SK-N-SH treated with all-trans-retinoic acid at 6 μM for 48 hours (cell line): ENCODE data around the gene FHL5.

Source experiments
- ATAC-seq: fragments of 200-7000 bp; cut with Tn5 transposase; 3 replicates; pipeline ENCODE4 v1.9.1; 2020; ENCODE audit warnings: mild to moderate bottlenecking, moderate library complexity
- ARNTL ChIP-seq: fragments of 450-650 bp; formaldehyde crosslinking; IDR thresholded peaks from 2 replicates; pipeline ENCODE4 v1.5.0; 2020; ENCODE audit warnings: low read depth, mild to moderate bottlenecking, moderate library complexity, borderline replicate concordance
- BACH2 ChIP-seq: fragments of 250-450 bp; sonication (Bioruptor Pico); IDR thresholded peaks from 2 replicates; pipeline ENCODE4 v1.9.0; 2021; ENCODE audit warnings: mild to moderate bottlenecking, borderline replicate concordance
- CSDC2 ChIP-seq: fragments of 250-450 bp; sonication (Bioruptor Pico); IDR thresholded peaks from 2 replicates; pipeline ENCODE4 v1.5.0; 2020; ENCODE audit warnings: mild to moderate bottlenecking, moderate library complexity
- ESRRG ChIP-seq: fragments of 250-450 bp; sonication (Bioruptor Pico); IDR thresholded peaks from 2 replicates; pipeline ENCODE4 v1.6.1; 2021; ENCODE audit warnings: mild to moderate bottlenecking
- GLIS3 ChIP-seq: fragments of 250-450 bp; sonication (Bioruptor Pico); IDR thresholded peaks from 2 replicates; pipeline ENCODE4 v1.5.0; 2020; ENCODE audit warnings: mild to moderate bottlenecking, moderate library complexity
- ISL1 ChIP-seq: fragments of 250-450 bp; sonication (Bioruptor Pico); IDR thresholded peaks from 2 replicates; pipeline ENCODE4 v2.1.2; 2022; ENCODE audit warnings: mild to moderate bottlenecking, moderate library complexity
- OSR1 ChIP-seq: fragments of 250-450 bp; sonication (Bioruptor Pico); IDR thresholded peaks from 2 replicates; pipeline ENCODE4 v1.8.0; 2022; ENCODE audit warnings: moderate library complexity, mild to moderate bottlenecking, inconsistent platforms
- RARB ChIP-seq: fragments of 250-450 bp; sonication (Bioruptor Pico); IDR thresholded peaks from 2 replicates; pipeline ENCODE4 v1.8.0; 2021; ENCODE audit warnings: mild to moderate bottlenecking, moderate library complexity
- SNAI2 ChIP-seq: fragments of 250-450 bp; sonication (Bioruptor Pico); IDR thresholded peaks from 2 replicates; pipeline ENCODE4 v1.5.0; 2020; ENCODE audit warnings: mild to moderate bottlenecking, moderate library complexity
- TCF4 ChIP-seq: fragments of 250-450 bp; sonication (Bioruptor Pico); IDR thresholded peaks from 2 replicates; pipeline ENCODE4 v1.8.0; 2021; ENCODE audit warnings: mild to moderate bottlenecking, moderate library complexity, borderline replicate concordance
- TOX ChIP-seq: fragments of 250-450 bp; sonication (Bioruptor Pico); IDR thresholded peaks from 2 replicates; pipeline ENCODE4 v1.8.0; 2021; ENCODE audit warnings: mild to moderate bottlenecking, moderate library complexity, borderline replicate concordance
- ZFP3 ChIP-seq: fragments of 250-450 bp; sonication (Bioruptor Pico); IDR thresholded peaks from 2 replicates; pipeline ENCODE4 v1.5.0; 2020; ENCODE audit warnings: mild to moderate bottlenecking, moderate library complexity
- ZFP30 ChIP-seq: fragments of 450-650 bp; formaldehyde crosslinking; IDR thresholded peaks from 2 replicates; pipeline ENCODE4 v1.5.0; 2022; ENCODE audit warnings: mild to moderate bottlenecking, moderate library complexity
- ZNF565 ChIP-seq: fragments of 450-650 bp; formaldehyde crosslinking; conservative IDR thresholded peaks from 2 replicates; pipeline ENCODE4 v1.5.0; 2020; ENCODE audit warnings: low read depth, mild to moderate bottlenecking, moderate library complexity
- ZNF70 ChIP-seq: fragments of 450-650 bp; formaldehyde crosslinking; IDR thresholded peaks from 2 replicates; pipeline ENCODE4 v1.5.0; 2020; ENCODE audit warnings: mild to moderate bottlenecking, moderate library complexity
- ZNF8 ChIP-seq: fragments of 450-650 bp; formaldehyde crosslinking; IDR thresholded peaks from 2 replicates; pipeline ENCODE4 v1.5.0; 2020; ENCODE audit warnings: mild to moderate bottlenecking, moderate library complexity
- TF ChIP-seq, protein P1 (sequence below): fragments of 250-450 bp; sonication (Bioruptor Pico); IDR thresholded peaks from 2 replicates; pipeline ENCODE4 v1.8.0; 2021; ENCODE audit warnings: low read depth, mild to moderate bottlenecking, moderate library complexity, borderline replicate concordance
- TF ChIP-seq, protein P2 (sequence below): fragments of 250-450 bp; sonication (Bioruptor Pico); IDR thresholded peaks from 2 replicates; pipeline ENCODE4 v1.5.1; 2021; ENCODE audit warnings: mild to moderate bottlenecking, moderate library complexity
- TF ChIP-seq, protein P3 (sequence below): fragments of 250-450 bp; sonication (Bioruptor Pico); IDR thresholded peaks from 2 replicates; pipeline ENCODE4 v1.5.1; 2020; ENCODE audit warnings: low read depth, mild to moderate bottlenecking, moderate library complexity
- TF ChIP-seq, protein P4 (sequence below): fragments of 250-450 bp; sonication (Bioruptor Pico); IDR thresholded peaks from 2 replicates; pipeline ENCODE4 v1.8.0; 2020; ENCODE audit warnings: mild to moderate bottlenecking, moderate library complexity, borderline replicate concordance
- TF ChIP-seq, protein P5 (sequence below): fragments of 250-450 bp; sonication (Bioruptor Pico); IDR thresholded peaks from 2 replicates; pipeline ENCODE4 v1.5.0; 2020; ENCODE audit warnings: mild to moderate bottlenecking, moderate library complexity

Gene FHL5

DNA sequence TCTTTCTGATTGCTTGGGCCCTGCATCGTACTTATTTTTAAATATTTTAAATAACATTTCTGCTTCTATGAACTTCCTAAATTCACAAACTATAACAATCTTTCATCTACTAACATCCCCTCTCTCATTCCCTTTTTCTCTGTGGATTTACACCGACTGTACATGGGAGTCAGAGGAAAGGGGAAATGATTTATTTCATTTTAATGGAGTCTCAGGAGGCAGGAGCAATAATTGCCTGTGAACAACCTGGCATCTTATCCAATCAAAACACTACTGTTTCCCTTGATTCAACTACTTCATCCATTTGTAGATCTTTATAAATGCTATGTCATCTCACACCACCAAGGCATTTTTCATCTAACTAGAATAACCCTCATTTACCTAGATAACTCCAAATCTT lies 89.6 kb downstream of the FHL5 start:
- TF ChIP-seq, protein P1, sequence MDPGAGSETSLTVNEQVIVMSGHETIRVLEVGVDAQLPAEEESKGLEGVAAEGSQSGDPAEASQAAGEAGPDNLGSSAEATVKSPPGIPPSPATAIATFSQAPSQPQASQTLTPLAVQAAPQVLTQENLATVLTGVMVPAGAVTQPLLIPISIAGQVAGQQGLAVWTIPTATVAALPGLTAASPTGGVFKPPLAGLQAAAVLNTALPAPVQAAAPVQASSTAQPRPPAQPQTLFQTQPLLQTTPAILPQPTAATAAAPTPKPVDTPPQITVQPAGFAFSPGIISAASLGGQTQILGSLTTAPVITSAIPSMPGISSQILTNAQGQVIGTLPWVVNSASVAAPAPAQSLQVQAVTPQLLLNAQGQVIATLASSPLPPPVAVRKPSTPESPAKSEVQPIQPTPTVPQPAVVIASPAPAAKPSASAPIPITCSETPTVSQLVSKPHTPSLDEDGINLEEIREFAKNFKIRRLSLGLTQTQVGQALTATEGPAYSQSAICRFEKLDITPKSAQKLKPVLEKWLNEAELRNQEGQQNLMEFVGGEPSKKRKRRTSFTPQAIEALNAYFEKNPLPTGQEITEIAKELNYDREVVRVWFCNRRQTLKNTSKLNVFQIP (CRISPR knock-in tag): no peak
- TF ChIP-seq ZFP30 (CRISPR knock-in tag): no peak
- TF ChIP-seq SNAI2: no peak
- no peak for TF ChIP-seq RARB (CRISPR knock-in tag)
- ATAC-seq: no peak

DNA sequence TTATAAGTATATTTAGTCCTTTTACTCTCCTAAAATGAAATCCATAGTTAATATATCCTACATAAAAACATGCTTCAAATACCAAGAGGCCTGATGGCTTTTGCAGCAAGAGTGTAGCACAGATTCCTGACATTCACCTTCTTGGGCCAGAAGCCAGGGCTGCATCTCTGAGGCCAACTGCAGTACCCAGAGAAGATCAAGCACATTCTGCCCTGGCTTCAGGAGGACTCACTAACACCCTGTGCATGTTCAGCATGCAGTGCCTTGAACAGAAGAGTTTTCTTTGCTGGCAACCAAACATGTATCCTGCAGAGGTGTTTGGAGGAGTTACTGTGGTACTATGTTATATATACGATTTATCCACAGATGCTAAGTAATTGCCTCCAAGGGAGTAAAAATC lies 90.3 kb downstream of the FHL5 start:
- no peak for ATAC-seq
- TF ChIP-seq GLIS3 (CRISPR knock-in tag): no peak
- TF ChIP-seq ZNF8 (CRISPR knock-in tag): no peak
- TF ChIP-seq ARNTL (CRISPR knock-in tag): no peak
- TF ChIP-seq ESRRG: no peak
- TF ChIP-seq BACH2 (CRISPR knock-in tag): no peak
- no peak for TF ChIP-seq OSR1 (CRISPR knock-in tag)
- TF ChIP-seq TOX: no peak
- TF ChIP-seq, protein P2, sequence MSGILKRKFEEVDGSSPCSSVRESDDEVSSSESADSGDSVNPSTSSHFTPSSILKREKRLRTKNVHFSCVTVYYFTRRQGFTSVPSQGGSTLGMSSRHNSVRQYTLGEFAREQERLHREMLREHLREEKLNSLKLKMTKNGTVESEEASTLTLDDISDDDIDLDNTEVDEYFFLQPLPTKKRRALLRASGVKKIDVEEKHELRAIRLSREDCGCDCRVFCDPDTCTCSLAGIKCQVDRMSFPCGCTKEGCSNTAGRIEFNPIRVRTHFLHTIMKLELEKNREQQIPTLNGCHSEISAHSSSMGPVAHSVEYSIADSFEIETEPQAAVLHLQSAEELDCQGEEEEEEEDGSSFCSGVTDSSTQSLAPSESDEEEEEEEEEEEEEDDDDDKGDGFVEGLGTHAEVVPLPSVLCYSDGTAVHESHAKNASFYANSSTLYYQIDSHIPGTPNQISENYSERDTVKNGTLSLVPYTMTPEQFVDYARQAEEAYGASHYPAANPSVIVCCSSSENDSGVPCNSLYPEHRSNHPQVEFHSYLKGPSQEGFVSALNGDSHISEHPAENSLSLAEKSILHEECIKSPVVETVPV (CRISPR knock-in tag): no peak
- no peak for TF ChIP-seq SNAI2
- no peak for TF ChIP-seq TCF4 (CRISPR knock-in tag)
- TF ChIP-seq ZFP30 (CRISPR knock-in tag): no peak
- no peak for TF ChIP-seq ZFP3 (CRISPR knock-in tag)
- TF ChIP-seq, protein P3, sequence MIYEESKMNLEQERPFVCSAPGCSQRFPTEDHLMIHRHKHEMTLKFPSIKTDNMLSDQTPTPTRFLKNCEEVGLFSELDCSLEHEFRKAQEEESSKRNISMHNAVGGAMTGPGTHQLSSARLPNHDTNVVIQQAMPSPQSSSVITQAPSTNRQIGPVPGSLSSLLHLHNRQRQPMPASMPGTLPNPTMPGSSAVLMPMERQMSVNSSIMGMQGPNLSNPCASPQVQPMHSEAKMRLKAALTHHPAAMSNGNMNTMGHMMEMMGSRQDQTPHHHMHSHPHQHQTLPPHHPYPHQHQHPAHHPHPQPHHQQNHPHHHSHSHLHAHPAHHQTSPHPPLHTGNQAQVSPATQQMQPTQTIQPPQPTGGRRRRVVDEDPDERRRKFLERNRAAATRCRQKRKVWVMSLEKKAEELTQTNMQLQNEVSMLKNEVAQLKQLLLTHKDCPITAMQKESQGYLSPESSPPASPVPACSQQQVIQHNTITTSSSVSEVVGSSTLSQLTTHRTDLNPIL: no peak
- TF ChIP-seq ISL1 (CRISPR knock-in tag): no peak
- no peak for TF ChIP-seq ZNF70 (CRISPR knock-in tag)
- no peak for TF ChIP-seq ZNF565 (CRISPR knock-in tag)
- TF ChIP-seq, protein P4, sequence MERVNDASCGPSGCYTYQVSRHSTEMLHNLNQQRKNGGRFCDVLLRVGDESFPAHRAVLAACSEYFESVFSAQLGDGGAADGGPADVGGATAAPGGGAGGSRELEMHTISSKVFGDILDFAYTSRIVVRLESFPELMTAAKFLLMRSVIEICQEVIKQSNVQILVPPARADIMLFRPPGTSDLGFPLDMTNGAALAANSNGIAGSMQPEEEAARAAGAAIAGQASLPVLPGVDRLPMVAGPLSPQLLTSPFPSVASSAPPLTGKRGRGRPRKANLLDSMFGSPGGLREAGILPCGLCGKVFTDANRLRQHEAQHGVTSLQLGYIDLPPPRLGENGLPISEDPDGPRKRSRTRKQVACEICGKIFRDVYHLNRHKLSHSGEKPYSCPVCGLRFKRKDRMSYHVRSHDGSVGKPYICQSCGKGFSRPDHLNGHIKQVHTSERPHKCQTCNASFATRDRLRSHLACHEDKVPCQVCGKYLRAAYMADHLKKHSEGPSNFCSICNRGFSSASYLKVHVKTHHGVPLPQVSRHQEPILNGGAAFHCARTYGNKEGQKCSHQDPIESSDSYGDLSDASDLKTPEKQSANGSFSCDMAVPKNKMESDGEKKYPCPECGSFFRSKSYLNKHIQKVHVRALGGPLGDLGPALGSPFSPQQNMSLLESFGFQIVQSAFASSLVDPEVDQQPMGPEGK (CRISPR knock-in tag): no peak

DNA sequence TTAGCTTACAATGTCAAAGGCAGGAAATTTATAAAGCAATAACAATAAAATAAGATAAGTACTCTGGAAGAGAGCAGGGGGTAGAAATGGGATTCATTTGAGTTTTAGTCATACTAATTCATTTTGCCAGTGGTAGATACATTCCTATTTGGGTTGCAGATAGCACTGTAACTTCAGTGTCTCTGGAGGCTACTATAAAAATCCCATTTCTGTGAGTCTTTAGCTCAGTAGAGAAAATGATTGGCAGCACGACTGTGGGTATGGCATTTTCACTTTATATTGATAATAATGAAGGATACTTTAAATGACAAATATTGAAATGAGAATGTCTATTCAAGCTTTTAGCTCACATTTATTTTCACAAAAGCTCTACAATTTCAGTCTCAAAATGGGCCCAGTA lies 93.6 kb downstream of the FHL5 start:
- TF ChIP-seq, protein P4 (CRISPR knock-in tag): no peak
- TF ChIP-seq TOX (no peak), CSDC2 (CRISPR knock-in tag) (no peak), ARNTL (CRISPR knock-in tag) (no peak), RARB (CRISPR knock-in tag) (no peak), OSR1 (CRISPR knock-in tag) (no peak), ZNF8 (CRISPR knock-in tag) (no peak)
- TF ChIP-seq, protein P3: no peak
- TF ChIP-seq, protein P1 (CRISPR knock-in tag): no peak
- TF ChIP-seq, protein P5, sequence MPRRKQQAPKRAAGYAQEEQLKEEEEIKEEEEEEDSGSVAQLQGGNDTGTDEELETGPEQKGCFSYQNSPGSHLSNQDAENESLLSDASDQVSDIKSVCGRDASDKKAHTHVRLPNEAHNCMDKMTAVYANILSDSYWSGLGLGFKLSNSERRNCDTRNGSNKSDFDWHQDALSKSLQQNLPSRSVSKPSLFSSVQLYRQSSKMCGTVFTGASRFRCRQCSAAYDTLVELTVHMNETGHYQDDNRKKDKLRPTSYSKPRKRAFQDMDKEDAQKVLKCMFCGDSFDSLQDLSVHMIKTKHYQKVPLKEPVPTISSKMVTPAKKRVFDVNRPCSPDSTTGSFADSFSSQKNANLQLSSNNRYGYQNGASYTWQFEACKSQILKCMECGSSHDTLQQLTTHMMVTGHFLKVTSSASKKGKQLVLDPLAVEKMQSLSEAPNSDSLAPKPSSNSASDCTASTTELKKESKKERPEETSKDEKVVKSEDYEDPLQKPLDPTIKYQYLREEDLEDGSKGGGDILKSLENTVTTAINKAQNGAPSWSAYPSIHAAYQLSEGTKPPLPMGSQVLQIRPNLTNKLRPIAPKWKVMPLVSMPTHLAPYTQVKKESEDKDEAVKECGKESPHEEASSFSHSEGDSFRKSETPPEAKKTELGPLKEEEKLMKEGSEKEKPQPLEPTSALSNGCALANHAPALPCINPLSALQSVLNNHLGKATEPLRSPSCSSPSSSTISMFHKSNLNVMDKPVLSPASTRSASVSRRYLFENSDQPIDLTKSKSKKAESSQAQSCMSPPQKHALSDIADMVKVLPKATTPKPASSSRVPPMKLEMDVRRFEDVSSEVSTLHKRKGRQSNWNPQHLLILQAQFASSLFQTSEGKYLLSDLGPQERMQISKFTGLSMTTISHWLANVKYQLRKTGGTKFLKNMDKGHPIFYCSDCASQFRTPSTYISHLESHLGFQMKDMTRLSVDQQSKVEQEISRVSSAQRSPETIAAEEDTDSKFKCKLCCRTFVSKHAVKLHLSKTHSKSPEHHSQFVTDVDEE (CRISPR knock-in tag): no peak
- no peak for ATAC-seq
